K562 (cell line): ENCODE measurements around the gene RNF41. TPM values are rescaled to one million over a fixed set of nuclear protein-coding genes. Genes with fewer than 3 reads are reported as not detected.

Experiments
- DIDO1 ChIP-seq: fragments of 450-650 bp; IDR thresholded peaks from 2 replicates; pipeline ENCODE4 v1.6.1; 2016; ENCODE audit warnings: low read depth, missing biosample characterization, missing genetic modification characterization
- ELK3 ChIP-seq: fragments of 450-650 bp; formaldehyde crosslinking; IDR thresholded peaks from 2 replicates; pipeline ENCODE4 v1.4.0; 2020; ENCODE audit warnings: mild to moderate bottlenecking
- HES1 ChIP-seq: fragments of 450-650 bp; IDR thresholded peaks from 2 replicates; pipeline ENCODE4 v1.6.1; 2016; ENCODE audit warnings: low read depth, mild to moderate bottlenecking, moderate library complexity
- JUND ChIP-seq, 2 experiments: IDR thresholded peaks; 2 replicates in 1 of 2; 3 replicates in 1 of 2; pipeline ENCODE4 v1.6.1; 2011; ENCODE audit warnings: borderline replicate concordance in 2 of 2, low read depth in 2 of 2, low read length in 2 of 2, improper control_type of control experiment in 1 of 2, missing biosample characterization in 1 of 2, missing genetic modification characterization in 1 of 2, missing genetic modification reagents in 1 of 2
- MEF2D ChIP-seq: conservative IDR thresholded peaks from 2 replicates; pipeline ENCODE4 v1.6.1; 2016; ENCODE audit warnings: low read depth, missing genetic modification characterization, missing compliant biosample characterization
- MYNN ChIP-seq, 2 experiments: sonication (generic); formaldehyde crosslinking in 1 of 2; IDR thresholded peaks; 2 replicates each; pipeline versions ENCODE4 v1.5.0 to v1.6.1; 2016 to 2020; ENCODE audit warnings: antibody characterized with exemption in 1 of 2, missing genetic modification reagents in 1 of 2
- PTBP1 ChIP-seq: fragments of 200-400 bp; formaldehyde crosslinking; IDR thresholded peaks from 2 replicates; pipeline ENCODE4 v1.6.1; 2017; ENCODE audit warnings: low read depth, low read length
- RBM25 ChIP-seq: fragments of 200-400 bp; formaldehyde crosslinking; IDR thresholded peaks from 2 replicates; pipeline ENCODE4 v1.6.1; 2018; ENCODE audit warnings: low read length, low read depth, moderate library complexity; ENCODE audit not compliant: severe bottlenecking
- STAT5B ChIP-seq: fragments of 250-450 bp; sonication (Bioruptor Pico); IDR thresholded peaks from 2 replicates; pipeline ENCODE4 v1.8.0; 2021; ENCODE audit warnings: mild to moderate bottlenecking, inconsistent platforms
- TEAD4 ChIP-seq, 2 experiments: sonication (generic) in 1 of 2; formaldehyde crosslinking in 1 of 2; IDR thresholded peaks; 2 replicates each; pipeline versions ENCODE4 v1.6.1 to v1.8.0; 2012 to 2022; ENCODE audit warnings: borderline replicate concordance in 1 of 2, inconsistent platforms in 1 of 2, low read length in 1 of 2, mild to moderate bottlenecking in 1 of 2, missing genetic modification reagents in 1 of 2
- USF1 ChIP-seq: sonication (generic); formaldehyde crosslinking; IDR thresholded peaks from 2 replicates; pipeline ENCODE4 v1.9.0; 2022; ENCODE audit warnings: mild to moderate bottlenecking, missing genetic modification reagents
- ZBTB40 ChIP-seq, 2 experiments: fragments of 450-650 bp in 1 of 2; sonication (generic) in 1 of 2; formaldehyde crosslinking in 1 of 2; IDR thresholded peaks; 2 replicates each; pipeline versions ENCODE4 v1.7.1 to v1.9.0; 2016 to 2022; ENCODE audit warnings: inconsistent platforms in 1 of 2, mild to moderate bottlenecking in 1 of 2, missing genetic modification reagents in 1 of 2
- ZKSCAN3 ChIP-seq: fragments of 250-450 bp; sonication (Bioruptor Pico); IDR thresholded peaks from 2 replicates; pipeline ENCODE4 v1.4.0; 2020
- ZNF77 ChIP-seq: fragments of 250-450 bp; sonication (Bioruptor Pico); IDR thresholded peaks from 2 replicates; pipeline ENCODE4 v1.5.0; 2020
- polyA plus RNA-seq, 8 experiments: library from polyadenylated mRNA; depleted of rRNA in 4 of 8; stranded (reverse) in 5 of 8; unstranded in 3 of 8; fragments of >200 nt; fragmentation: Nextera tagmentation in 2 of 8; fragmentation: Illumina TruSeq in 1 of 8; extraction: Ambion mirVana in 2 of 8; extraction: Trizol in 1 of 8; gene quantifications; 2 replicates each; pipeline versions ENCODE4 v1.2.1 to v1.2.3, GENCODE V29; 2011 to 2014; ENCODE audit warnings: inconsistent platforms in 1 of 8, missing spikeins in 1 of 8
- total RNA-seq, 7 experiments: library from RNA; depleted of rRNA in 6 of 7; stranded (reverse); fragments of >200 nt in 6 of 7; fragmentation: Illumina TruSeq in 2 of 7; extraction: Trizol in 2 of 7; gene quantifications; 2 replicates each; pipeline versions ENCODE4 v1.2.1 to v1.2.3, GENCODE V29; 2011 to 2021; ENCODE audit warnings: low replicate concordance in 1 of 7

The RNF41 gene
- total and polyA plus RNA-seq, 9 of the 15 experiments (the other 6 are each of a cell fraction or from before 2014, with no cell fraction given) = 28.2 to 46.8 (median 33.8) TPM

GRCh38 chr12:56261503-56262232, 39.9 kb upstream of the RNF41 start (continued):
- TF ChIP-seq TEAD4 (IDR thresholded peaks at IDR 0.05; ENCODE audit: low read length) = no peak
- no peak for TF ChIP-seq TEAD4 (CRISPR knock-in tag; IDR thresholded peaks at IDR 0.05; ENCODE audit: borderline replicate concordance)
- no peak for TF ChIP-seq MYNN (IDR thresholded peaks at IDR 0.05)
- no peak for TF ChIP-seq MYNN (CRISPR knock-in tag; IDR thresholded peaks at IDR 0.05)
- no peak for TF ChIP-seq ZNF77 (CRISPR knock-in tag)
- no peak for TF ChIP-seq ZBTB40 (IDR thresholded peaks at IDR 0.05)
- TF ChIP-seq ZBTB40 (CRISPR knock-in tag; IDR thresholded peaks at IDR 0.05) = no peak
- TF ChIP-seq RBM25 = peak; percentile 37
- no peak for TF ChIP-seq JUND (IDR thresholded peaks at IDR 0.05; ENCODE audit: borderline replicate concordance, low read depth, low read length)
- 0 out of 3 replicates have a peak, but pooled peaks have one; percentile 14 for TF ChIP-seq JUND (tag; IDR thresholded peaks at IDR 0.05; ENCODE audit: borderline replicate concordance, low read depth, low read length)
- no peak for TF ChIP-seq MEF2D (tag)
- TF ChIP-seq ELK3 (CRISPR knock-in tag) = no peak
- TF ChIP-seq STAT5B (CRISPR knock-in tag) = no peak
- TF ChIP-seq ZKSCAN3 (CRISPR knock-in tag) = no peak
- TF ChIP-seq DIDO1 (tag) = no peak
- TF ChIP-seq HES1 = no peak
- TF ChIP-seq USF1 (CRISPR knock-in tag) = 0 out of 2 replicates have a peak, but pooled peaks have one; percentile 26
- no peak for TF ChIP-seq PTBP1
